GM23338 (cell line): ENCODE results near the gene TMEM178B. TPM values are rescaled to one million over a fixed set of nuclear protein-coding genes. Genes with fewer than 3 reads are reported as not detected.

ENCODE experiments used
- ATAC-seq: fragments of 200-7000 bp; cut with Tn5 transposase; 3 replicates; pipeline ENCODE4 v1.9.1; 2020
- DNase-seq: peaks from one replicate; pipeline ENCODE4 v3.0.0-alpha.2; 2015; ENCODE audit warnings: low spot score
- H2AFZ ChIP-seq: fragments of 200-600 bp; sonication (generic); 2 replicates; pipeline ENCODE4 v1.8.0; 2016; ENCODE audit warnings: antibody characterized with exemption, mild to moderate bottlenecking, moderate library complexity
- H3F3A ChIP-seq: fragments of 200-600 bp; sonication (generic); replicated peaks from 2 replicates; pipeline ENCODE4 v1.8.0; 2017; ENCODE audit warnings: antibody characterized with exemption, mixed run types, low read depth
- H3K27ac ChIP-seq: fragments of 200-600 bp; sonication (generic); 2 replicates; pipeline ENCODE4 v1.6.1; 2016; ENCODE audit warnings: low read depth
- H3K27me3 ChIP-seq: fragments of 200-600 bp; sonication (generic); 2 replicates; pipeline ENCODE4 v1.8.0; 2016; ENCODE audit warnings: mild to moderate bottlenecking, mixed run types, moderate library complexity; ENCODE audit not compliant: insufficient read depth
- H3K36me3 ChIP-seq: fragments of 200-600 bp; sonication (generic); 2 replicates; pipeline ENCODE4 v1.8.0; 2016; ENCODE audit warnings: mild to moderate bottlenecking; ENCODE audit not compliant: insufficient read depth
- H3K4me1 ChIP-seq: fragments of 200-600 bp; sonication (generic); 2 replicates; pipeline ENCODE4 v1.8.0; 2016; ENCODE audit warnings: mild to moderate bottlenecking, moderate library complexity; ENCODE audit not compliant: insufficient read depth
- H3K4me2 ChIP-seq: fragments of 200-600 bp; sonication (generic); 2 replicates; pipeline ENCODE4 v1.7.1; 2017; ENCODE audit warnings: mixed run types
- H3K4me3 ChIP-seq: fragments of 200-600 bp; sonication (generic); 2 replicates; pipeline ENCODE4 v1.6.1; 2016; ENCODE audit warnings: mixed run types
- H3K79me2 ChIP-seq: fragments of 200-600 bp; sonication (generic); replicated peaks from 2 replicates; pipeline ENCODE4 v1.8.0; 2017; ENCODE audit warnings: mild to moderate bottlenecking; ENCODE audit not compliant: insufficient read depth
- H3K9me2 ChIP-seq: fragments of 200-600 bp; sonication (generic); 2 replicates; pipeline ENCODE4 v1.8.0; 2017; ENCODE audit not compliant: insufficient read depth
- H4K20me1 ChIP-seq: fragments of 200-600 bp; sonication (generic); replicated peaks from 2 replicates; pipeline ENCODE4 v1.8.0; 2017; ENCODE audit warnings: mild to moderate bottlenecking; ENCODE audit not compliant: insufficient read depth
- H3K27ac Mint-ChIP-seq: 2 replicates; pipeline ENCODE4 v1.8.0; 2020; ENCODE audit warnings: inconsistent platforms, mild to moderate bottlenecking, moderate library complexity, mixed read lengths
- H3K27me3 Mint-ChIP-seq: 3 replicates; pipeline ENCODE4 v1.8.0; 2022; ENCODE audit warnings: low read depth, mild to moderate bottlenecking, moderate library complexity, mixed read lengths, inconsistent platforms; ENCODE audit not compliant: insufficient read depth, poor library complexity
- H3K36me3 Mint-ChIP-seq: 3 replicates; pipeline ENCODE4 v1.8.0; 2021; ENCODE audit warnings: low read depth, mild to moderate bottlenecking, inconsistent platforms, moderate library complexity, mixed read lengths
- H3K4me1 Mint-ChIP-seq: 3 replicates; pipeline ENCODE4 v1.8.0; 2020; ENCODE audit warnings: mild to moderate bottlenecking, inconsistent platforms, mixed read lengths
- H3K4me3 Mint-ChIP-seq: 3 replicates; pipeline ENCODE4 v1.8.0; 2021; ENCODE audit warnings: moderate library complexity, mild to moderate bottlenecking, inconsistent platforms, mixed read lengths
- H3K9me3 Mint-ChIP-seq: 3 replicates; pipeline ENCODE4 v1.8.0; 2020; ENCODE audit warnings: moderate library complexity, mild to moderate bottlenecking, inconsistent platforms, mixed read lengths
- CREB1 ChIP-seq: fragments of 250-450 bp; sonication (Bioruptor Pico); IDR thresholded peaks from 2 replicates; pipeline ENCODE4 v1.5.0; 2020; ENCODE audit warnings: low read depth, mild to moderate bottlenecking, moderate library complexity
- ETS1 ChIP-seq: IDR thresholded peaks from 2 replicates; pipeline ENCODE4 v1.6.1; 2016; ENCODE audit warnings: antibody characterized with exemption
- EZH2phosphoT487 ChIP-seq: fragments of 200-600 bp; sonication (generic); IDR thresholded peaks from one replicate; pipeline ENCODE4 v1.8.1; 2018; ENCODE audit warnings: antibody characterized with exemption; ENCODE audit not compliant: unreplicated experiment
- JUNB ChIP-seq: IDR thresholded peaks from one replicate; pipeline ENCODE4 v1.6.1; 2016; ENCODE audit warnings: antibody characterized with exemption; ENCODE audit not compliant: unreplicated experiment
- POLR2AphosphoS5 ChIP-seq: IDR thresholded peaks from 2 replicates; pipeline ENCODE4 v1.6.1; 2016; ENCODE audit warnings: antibody characterized with exemption, low read depth
- ZNF114 ChIP-seq: fragments of 250-450 bp; sonication (Bioruptor Pico); IDR thresholded peaks from 2 replicates; pipeline ENCODE4 v1.5.0; 2020; ENCODE audit warnings: mild to moderate bottlenecking, moderate library complexity
- ZNF462 ChIP-seq: fragments of 250-450 bp; sonication (Bioruptor Pico); IDR thresholded peaks from 2 replicates; pipeline ENCODE4 v1.5.0; 2020; ENCODE audit warnings: mild to moderate bottlenecking, moderate library complexity
- polyA plus RNA-seq: library from polyadenylated mRNA; unstranded; fragments of >200 nt; fragmentation: Nextera tagmentation; extraction: Ambion mirVana; gene quantifications from 2 replicates; pipeline ENCODE4 v1.2.1, GENCODE V29; 2016
- total RNA-seq: library from RNA; depleted of rRNA; stranded (reverse); fragments of >200 nt; shearing (Covaris generic); gene quantifications from 2 replicates; pipeline ENCODE4 v1.2.3, GENCODE V29; 2014
- TF ChIP-seq, protein P1 (sequence below): IDR thresholded peaks from one replicate; pipeline ENCODE4 v1.6.1; 2018; ENCODE audit warnings: antibody characterized with exemption; ENCODE audit not compliant: unreplicated experiment

TMEM178B gene
- total and polyA plus RNA-seq, 2 experiments from 2014 or later = 4.9 to 15.6 TPM

DNA sequence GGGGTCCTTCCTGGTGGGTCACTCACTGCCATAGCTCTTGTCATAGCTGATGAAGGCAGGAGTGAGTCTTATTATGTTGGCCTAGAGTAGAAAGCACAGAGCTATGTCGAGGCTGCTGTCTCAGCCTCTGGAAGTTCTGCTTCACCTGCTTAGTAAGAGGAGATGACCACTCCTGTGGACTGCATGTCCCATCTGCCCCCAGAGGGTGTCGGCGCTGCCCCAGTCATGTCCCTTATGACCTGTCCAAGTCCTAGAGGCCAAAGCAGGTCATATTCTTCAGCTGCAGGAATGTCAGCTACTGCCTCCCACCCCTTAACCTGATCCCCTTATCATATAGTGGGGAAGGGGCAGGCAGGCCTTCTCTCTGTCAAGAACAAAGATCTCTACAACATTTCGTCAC is 405.0 kb downstream of the TMEM178B start:
- Histone ChIP-seq H2AFZ (no peak overlapping the region), H3K4me3 (no peak overlapping the region), H3K9me2 (peaks cover 13% of the 10 kb centered on the region; the same call in 1 of the 2 replicates), H3K79me2 (no peaks in the 10 kb centered on the region), H3K27ac (no peak overlapping the region), H3K27me3 (no peaks in the 10 kb centered on the region), H3F3A (no peaks in the 10 kb centered on the region), H3K4me2 (no peak overlapping the region), H3K4me1 (peaks cover 10% of the 10 kb centered on the region), H4K20me1 (no peaks in the 10 kb centered on the region), H3K36me3 (no peaks in the 10 kb centered on the region)
- TF ChIP-seq ZNF114 (CRISPR knock-in tag) (no peak), ETS1 (no peak), POLR2AphosphoS5 (no peak), CREB1 (CRISPR knock-in tag) (no peak), EZH2phosphoT487 (no peak), JUNB (no peak)
- TF ChIP-seq, protein P1, sequence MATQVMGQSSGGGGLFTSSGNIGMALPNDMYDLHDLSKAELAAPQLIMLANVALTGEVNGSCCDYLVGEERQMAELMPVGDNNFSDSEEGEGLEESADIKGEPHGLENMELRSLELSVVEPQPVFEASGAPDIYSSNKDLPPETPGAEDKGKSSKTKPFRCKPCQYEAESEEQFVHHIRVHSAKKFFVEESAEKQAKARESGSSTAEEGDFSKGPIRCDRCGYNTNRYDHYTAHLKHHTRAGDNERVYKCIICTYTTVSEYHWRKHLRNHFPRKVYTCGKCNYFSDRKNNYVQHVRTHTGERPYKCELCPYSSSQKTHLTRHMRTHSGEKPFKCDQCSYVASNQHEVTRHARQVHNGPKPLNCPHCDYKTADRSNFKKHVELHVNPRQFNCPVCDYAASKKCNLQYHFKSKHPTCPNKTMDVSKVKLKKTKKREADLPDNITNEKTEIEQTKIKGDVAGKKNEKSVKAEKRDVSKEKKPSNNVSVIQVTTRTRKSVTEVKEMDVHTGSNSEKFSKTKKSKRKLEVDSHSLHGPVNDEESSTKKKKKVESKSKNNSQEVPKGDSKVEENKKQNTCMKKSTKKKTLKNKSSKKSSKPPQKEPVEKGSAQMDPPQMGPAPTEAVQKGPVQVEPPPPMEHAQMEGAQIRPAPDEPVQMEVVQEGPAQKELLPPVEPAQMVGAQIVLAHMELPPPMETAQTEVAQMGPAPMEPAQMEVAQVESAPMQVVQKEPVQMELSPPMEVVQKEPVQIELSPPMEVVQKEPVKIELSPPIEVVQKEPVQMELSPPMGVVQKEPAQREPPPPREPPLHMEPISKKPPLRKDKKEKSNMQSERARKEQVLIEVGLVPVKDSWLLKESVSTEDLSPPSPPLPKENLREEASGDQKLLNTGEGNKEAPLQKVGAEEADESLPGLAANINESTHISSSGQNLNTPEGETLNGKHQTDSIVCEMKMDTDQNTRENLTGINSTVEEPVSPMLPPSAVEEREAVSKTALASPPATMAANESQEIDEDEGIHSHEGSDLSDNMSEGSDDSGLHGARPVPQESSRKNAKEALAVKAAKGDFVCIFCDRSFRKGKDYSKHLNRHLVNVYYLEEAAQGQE = no peak
- Mint-ChIP-seq H3K9me3 (no peaks in the 10 kb centered on the region), H3K27ac (no peak overlapping the region), H3K4me3 (no peak overlapping the region), H3K27me3 (peaks cover 10% of the 10 kb centered on the region), H3K36me3 (no peaks in the 10 kb centered on the region), H3K4me1 (peaks cover 13% of the 10 kb centered on the region)
- ATAC-seq (no peak), DNase-seq (no peak)

- no peaks in the 10 kb centered on the region for H3K36me3 ChIP-seq
- no peak for DNase-seq
- TF ChIP-seq ZNF462 = no peak
- no peak for TF ChIP-seq EZH2phosphoT487
- TF ChIP-seq JUNB = no peak
- no peak for TF ChIP-seq ZNF114 (CRISPR knock-in tag)
- TF ChIP-seq ETS1 = no peak
Measured at GRCh38 chr7:141480953-141481352, 407.1 kb downstream of the TMEM178B start.

More at GRCh38 chr7:141480953-141481352, 407.1 kb downstream of the TMEM178B start:
- Histone ChIP-seq H2AFZ (no peak overlapping the region), H3K27me3 (no peaks in the 10 kb centered on the region), H3F3A (no peaks in the 10 kb centered on the region), H3K27ac (no peak overlapping the region), H3K4me1 (peaks cover 10% of the 10 kb centered on the region), H3K79me2 (no peaks in the 10 kb centered on the region), H3K4me2 (no peak overlapping the region), H3K4me3 (no peak overlapping the region), H4K20me1 (no peaks in the 10 kb centered on the region), H3K9me2 (peaks cover 13% of the 10 kb centered on the region; the same call in 1 of the 2 replicates)
- peaks cover 13% of the 10 kb centered on the region for H3K4me1 Mint-ChIP-seq
- no peaks in the 10 kb centered on the region for H3K36me3 Mint-ChIP-seq
- H3K9me3 Mint-ChIP-seq = no peaks in the 10 kb centered on the region
- ATAC-seq = no peak
- H3K4me3 Mint-ChIP-seq = no peak overlapping the region
- H3K27me3 Mint-ChIP-seq = peaks cover 10% of the 10 kb centered on the region
- no peak overlapping the region for H3K27ac Mint-ChIP-seq
